22Rv1 (cell line): ENCODE measurements around the gene GAPDH.

ENCODE experiments used
- ZFX ChIP-seq: fragments of 450-650 bp; IDR thresholded peaks from 2 replicates; pipeline ENCODE4 v1.6.1; 2017; ENCODE audit warnings: antibody characterized with exemption, borderline replicate concordance
- TF ChIP-seq, protein P1 (sequence below): fragments of 450-650 bp; IDR thresholded peaks from 2 replicates; pipeline ENCODE4 v1.5.1; 2017; ENCODE audit warnings: mild to moderate bottlenecking

- TF ChIP-seq, protein P1, sequence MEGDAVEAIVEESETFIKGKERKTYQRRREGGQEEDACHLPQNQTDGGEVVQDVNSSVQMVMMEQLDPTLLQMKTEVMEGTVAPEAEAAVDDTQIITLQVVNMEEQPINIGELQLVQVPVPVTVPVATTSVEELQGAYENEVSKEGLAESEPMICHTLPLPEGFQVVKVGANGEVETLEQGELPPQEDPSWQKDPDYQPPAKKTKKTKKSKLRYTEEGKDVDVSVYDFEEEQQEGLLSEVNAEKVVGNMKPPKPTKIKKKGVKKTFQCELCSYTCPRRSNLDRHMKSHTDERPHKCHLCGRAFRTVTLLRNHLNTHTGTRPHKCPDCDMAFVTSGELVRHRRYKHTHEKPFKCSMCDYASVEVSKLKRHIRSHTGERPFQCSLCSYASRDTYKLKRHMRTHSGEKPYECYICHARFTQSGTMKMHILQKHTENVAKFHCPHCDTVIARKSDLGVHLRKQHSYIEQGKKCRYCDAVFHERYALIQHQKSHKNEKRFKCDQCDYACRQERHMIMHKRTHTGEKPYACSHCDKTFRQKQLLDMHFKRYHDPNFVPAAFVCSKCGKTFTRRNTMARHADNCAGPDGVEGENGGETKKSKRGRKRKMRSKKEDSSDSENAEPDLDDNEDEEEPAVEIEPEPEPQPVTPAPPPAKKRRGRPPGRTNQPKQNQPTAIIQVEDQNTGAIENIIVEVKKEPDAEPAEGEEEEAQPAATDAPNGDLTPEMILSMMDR: no peak
- no peak for TF ChIP-seq ZFX
Measured at GRCh38 chr12:6500466-6500865, 33.9 kb upstream of the GAPDH start.
